Ovary (tissue), 3 donors: Measurements from ENCODE around the gene MBL2.

Experiments used
- CTCF ChIP-seq, 3 donors: fragments of 450-650 bp in 2 of 3; fragments of 200-600 bp in 1 of 3; IDR thresholded peaks; one replicate each; pipeline versions ENCODE4 v1.5.1 to v1.8.0; 2016 to 2022; ENCODE audit warnings: antibody characterized with exemption in 3 of 3, mild to moderate bottlenecking in 1 of 3
- POLR2A ChIP-seq: fragments of 450-650 bp; IDR thresholded peaks from one replicate; pipeline ENCODE4 v1.6.1; 2017; ENCODE audit warnings: antibody characterized with exemption, mild to moderate bottlenecking, moderate library complexity
- donor health status: DM: no; HTN: no; CAD: no.

- no peak for TF ChIP-seq CTCF (IDR thresholded peaks at IDR 0.05)
- no peak for TF ChIP-seq POLR2A
Observed at GRCh38 chr10:52775132-52775647, 2.6 kb upstream of the MBL2 start.
